CD4-positive, alpha-beta T cell treated with Interleukin-6 for 4 hours (primary cell): ENCODE results near the gene MTERF2.

Experiments
- DNase-seq: peaks from one replicate; pipeline ENCODE4 v3.0.0-alpha.2; 2020; ENCODE audit warnings: mixed read lengths

MTERF2 gene

GRCh38 chr12:106986135-106986534 is 811 bp downstream of the MTERF2 start:
- DNase-seq: no peak

GRCh38 chr12:106985479-106985878 is 1.5 kb downstream of the MTERF2 start:
- no peak for DNase-seq

GRCh38 chr12:106984588-106985137 is 2.3 kb downstream of the MTERF2 start:
- no peak for DNase-seq

- no peak for DNase-seq
Observed at GRCh38 chr12:106982229-106982628, 4.7 kb downstream of the MTERF2 start.

- no peak for DNase-seq
Observed at GRCh38 chr12:106981788-106982187, 5.2 kb downstream of the MTERF2 start.

- no peak for DNase-seq
Observed at GRCh38 chr12:106980944-106981343, 6.0 kb downstream of the MTERF2 start.

GRCh38 chr12:106978035-106978800 is 8.7 kb downstream of the MTERF2 start:
- no peak for DNase-seq

GRCh38 chr12:106976668-106977067 is 10.3 kb downstream of the MTERF2 start:
- no peak for DNase-seq

- DNase-seq: no peak
Observed at GRCh38 chr12:106975993-106976658, 10.8 kb downstream of the MTERF2 start.

GRCh38 chr12:106975098-106975497 is 11.8 kb downstream of the MTERF2 start:
- no peak for DNase-seq

- no peak for DNase-seq
Observed at GRCh38 chr12:106974511-106974910, 12.4 kb downstream of the MTERF2 start.

- no peak for DNase-seq
Observed at GRCh38 chr12:106973545-106973944, 13.4 kb downstream of the MTERF2 start.

- no peak for DNase-seq
Observed at GRCh38 chr12:106971065-106971464, 15.9 kb downstream of the MTERF2 start.

- DNase-seq: no peak
Observed at GRCh38 chr12:106964526-106964925, 22.4 kb downstream of the MTERF2 start.

GRCh38 chr12:106962286-106962685 is 24.7 kb downstream of the MTERF2 start:
- no peak for DNase-seq

- DNase-seq: no peak
Observed at GRCh38 chr12:106960443-106960842, 26.5 kb downstream of the MTERF2 start.

- DNase-seq: no peak
Observed at GRCh38 chr12:106957583-106957982, 29.4 kb downstream of the MTERF2 start.

- peak; percentile 63 for DNase-seq
Observed at GRCh38 chr12:106956048-106956578, 30.8 kb downstream of the MTERF2 start.

GRCh38 chr12:106955377-106956047 is 31.4 kb downstream of the MTERF2 start, which contains the start of gene TMEM263:
TMEM263 (plus strand) TSS chr12:106955907; CDS start chr12:106967117, 11,210 bp downstream.
- DNase-seq: peak; percentile 95

- no peak for DNase-seq
Observed at GRCh38 chr12:106954462-106955376, 32.2 kb downstream of the MTERF2 start.

GRCh38 chr12:106953352-106954250 is 33.3 kb downstream of the MTERF2 start:
- DNase-seq: no peak
